Measurements from ENCODE around the gene USP22. TPM values are rescaled to one million over a fixed set of nuclear protein-coding genes. Genes with fewer than 3 reads are reported as not detected.
A peak's percentile ranks its signal among the peaks of the same experiment; 100 is the strongest.

Gene USP22
- total RNA-seq (100 to 1,000 TPM in 1 of 6 donors, 10 to 100 TPM in 5; 65.6 to 102 (median 78.0) TPM), polyA plus RNA-seq (10 to 100 TPM; 22.7 to 35.5 TPM)

DNA sequence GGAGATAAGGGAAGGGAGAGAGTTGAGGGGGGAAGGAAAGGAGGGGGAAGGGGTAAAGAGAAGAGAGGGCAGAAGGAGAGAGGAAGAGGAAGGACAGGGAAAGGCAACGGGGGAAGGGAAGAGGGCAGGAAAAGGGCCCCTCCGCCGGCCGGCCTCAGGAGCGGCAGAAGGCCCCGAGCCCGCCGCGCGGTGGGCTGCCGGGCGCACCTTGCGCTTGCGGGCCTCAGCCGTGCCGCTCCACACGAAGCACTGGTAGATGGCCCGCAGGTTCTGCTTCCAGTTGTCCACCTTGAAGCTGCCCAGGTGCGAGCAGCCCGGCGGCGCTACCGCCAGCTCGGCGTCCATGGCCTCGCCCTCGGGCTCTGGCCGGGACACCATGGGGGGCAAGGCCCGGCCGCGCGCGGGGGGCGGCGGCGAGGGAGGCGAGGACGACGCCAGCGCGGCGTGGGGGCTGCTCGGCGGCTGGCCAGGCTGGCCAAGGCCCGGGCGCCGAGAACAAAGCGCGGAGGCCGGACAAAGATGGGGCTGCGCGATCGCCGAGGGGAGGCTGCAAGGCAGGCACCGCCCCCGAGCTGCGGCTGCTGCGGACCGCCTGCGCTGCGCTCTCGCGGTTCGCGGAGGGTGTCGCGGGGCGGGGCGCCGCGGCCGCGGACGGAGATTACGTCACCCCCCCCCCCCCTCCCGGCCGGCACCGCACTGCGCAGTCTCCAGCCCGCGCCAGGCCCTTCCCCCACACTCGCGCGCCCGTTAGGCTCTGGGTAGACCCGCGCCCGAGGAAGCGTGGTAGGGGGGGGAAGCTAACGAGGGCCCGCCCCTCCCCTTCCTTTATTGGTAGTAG, at the start of gene USP22:
Gene USP22, minus strand, starts transcription at position 554 of the 838 bp plus-strand sequence. Its CDS starts 176 bp downstream, at position 378.
- H3K36me3 ChIP-seq = no peaks in the 10 kb centered on the region
- TF ChIP-seq, protein P1, sequence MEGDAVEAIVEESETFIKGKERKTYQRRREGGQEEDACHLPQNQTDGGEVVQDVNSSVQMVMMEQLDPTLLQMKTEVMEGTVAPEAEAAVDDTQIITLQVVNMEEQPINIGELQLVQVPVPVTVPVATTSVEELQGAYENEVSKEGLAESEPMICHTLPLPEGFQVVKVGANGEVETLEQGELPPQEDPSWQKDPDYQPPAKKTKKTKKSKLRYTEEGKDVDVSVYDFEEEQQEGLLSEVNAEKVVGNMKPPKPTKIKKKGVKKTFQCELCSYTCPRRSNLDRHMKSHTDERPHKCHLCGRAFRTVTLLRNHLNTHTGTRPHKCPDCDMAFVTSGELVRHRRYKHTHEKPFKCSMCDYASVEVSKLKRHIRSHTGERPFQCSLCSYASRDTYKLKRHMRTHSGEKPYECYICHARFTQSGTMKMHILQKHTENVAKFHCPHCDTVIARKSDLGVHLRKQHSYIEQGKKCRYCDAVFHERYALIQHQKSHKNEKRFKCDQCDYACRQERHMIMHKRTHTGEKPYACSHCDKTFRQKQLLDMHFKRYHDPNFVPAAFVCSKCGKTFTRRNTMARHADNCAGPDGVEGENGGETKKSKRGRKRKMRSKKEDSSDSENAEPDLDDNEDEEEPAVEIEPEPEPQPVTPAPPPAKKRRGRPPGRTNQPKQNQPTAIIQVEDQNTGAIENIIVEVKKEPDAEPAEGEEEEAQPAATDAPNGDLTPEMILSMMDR (IDR thresholded peaks at IDR 0.05) = no peak
- H3K27me3 ChIP-seq = no peaks in the 10 kb centered on the region
- WGBS, 2 donors = 0 to 1% methylated on average over 35 to 87 of the region's 91 CpGs
- DNase-seq = peak in 1 of 6 donors; percentile 95
- no peak for FAIRE-seq
- no peaks in the 10 kb centered on the region for H3K9me3 ChIP-seq
- intact Hi-C loops (cut with DNase I) = no loop called here
- peak within 1 kb of the TSS; percentile 92 to 100 (median 99) for H3K27ac ChIP-seq
- peak within 1 kb of the TSS; percentile 89 to 100 (median 94) for H3K4me3 ChIP-seq
- peaks cover 0 to 24% (median 16%) of the 10 kb centered on the region in 3 donors for H3K4me1 ChIP-seq
- peak; percentile 57 to 77 (median 67) for ATAC-seq

DNA sequence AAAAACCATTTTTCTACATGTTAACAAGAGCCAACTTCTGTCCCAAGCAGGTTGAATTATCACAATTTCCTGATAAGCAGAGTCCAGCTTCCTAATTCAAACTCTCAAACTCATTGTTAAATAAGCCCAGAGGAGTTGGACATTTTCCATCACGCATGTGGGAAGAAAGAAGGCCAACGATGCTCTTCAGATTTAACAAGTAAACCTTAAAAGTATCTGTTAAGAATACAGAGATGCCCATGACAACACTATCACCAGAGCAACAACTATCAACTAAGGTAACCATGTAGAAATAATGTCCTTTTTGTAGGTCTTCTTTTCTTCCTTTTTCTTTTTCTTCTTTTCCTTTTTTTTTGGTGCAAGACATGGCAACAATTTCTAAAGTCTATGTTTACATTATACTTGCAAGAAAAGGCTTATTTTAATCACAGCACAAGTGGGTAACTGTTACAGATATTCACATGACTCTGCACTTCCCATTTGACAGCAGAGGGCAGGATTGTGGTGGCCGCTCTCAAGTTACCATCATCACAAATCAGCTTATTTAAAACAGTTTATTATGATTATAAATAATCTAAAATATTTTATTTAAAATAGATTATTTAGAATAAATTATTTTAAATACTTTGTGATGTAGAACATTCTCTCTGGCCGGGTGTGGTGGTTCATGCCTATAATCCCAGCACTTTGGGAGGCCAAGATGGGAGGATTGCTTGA, 48.2 kb upstream of the USP22 start:
- no peaks in the 10 kb centered on the region for H3K9me3 ChIP-seq
- 66 to 73% methylated on average over 4 of the region's 4 CpGs for WGBS, 2 donors
- FAIRE-seq = no peak
- intact Hi-C loops (cut with DNase I) = loop anchor here in 1 of 3 donors (10.0 kb wide), 1 partner anchor 64 kb away; no protein-coding TSS in a partner anchor
- DNase-seq = no peak
- H3K4me1 ChIP-seq = no peaks in the 10 kb centered on the region
- no peak overlapping the region for H3K27ac ChIP-seq
- no peak overlapping the region for H3K4me3 ChIP-seq
- H3K36me3 ChIP-seq = no peaks in the 10 kb centered on the region
- H3K27me3 ChIP-seq = no peaks in the 10 kb centered on the region
- TF ChIP-seq, protein P1 (IDR thresholded peaks at IDR 0.05) = no peak
- no peak for ATAC-seq

DNA sequence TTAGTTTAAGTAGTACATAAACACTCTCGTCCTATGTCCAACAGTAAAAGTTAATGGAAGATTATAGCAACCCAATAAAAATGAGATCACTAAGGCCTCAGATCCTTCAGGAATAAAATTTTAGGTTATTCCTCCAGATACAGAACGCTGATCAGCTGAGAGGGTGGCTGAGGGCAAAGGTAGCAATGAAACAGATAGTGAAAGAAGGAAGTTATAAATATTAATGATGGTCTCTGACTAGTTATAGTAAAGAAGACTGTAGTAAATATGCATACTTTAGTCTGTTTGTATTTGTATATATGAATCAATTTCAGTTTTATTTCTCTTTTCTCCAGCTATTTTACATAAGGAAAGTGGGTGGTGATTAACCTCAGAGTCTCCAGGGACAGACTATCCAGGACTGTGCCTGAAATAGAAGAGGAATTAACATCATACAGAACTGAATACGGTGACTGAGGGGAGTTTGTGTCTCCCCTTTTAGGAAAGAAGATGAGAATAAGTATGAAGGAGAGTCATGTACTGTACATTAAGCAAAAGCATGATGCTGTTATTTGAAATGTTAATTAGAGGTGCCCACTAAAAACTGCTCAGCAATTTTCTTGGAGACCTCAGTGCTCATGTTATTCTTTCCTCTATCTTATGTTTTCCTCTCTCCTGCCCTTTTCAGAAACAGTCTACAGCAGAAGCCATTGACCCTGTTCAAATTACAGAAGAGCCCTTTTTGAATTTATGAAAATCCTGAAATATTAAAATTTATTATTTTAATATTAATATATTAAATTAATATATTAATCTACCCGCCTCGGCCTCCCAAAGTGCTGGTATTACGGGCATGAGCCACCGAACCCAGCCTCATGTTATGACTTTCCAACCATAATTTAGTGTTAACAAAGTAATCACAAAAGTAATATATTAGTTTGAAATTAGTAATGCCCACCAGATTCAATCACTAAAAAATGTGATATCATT, 47.4 kb upstream of the USP22 start:
- 77 to 81% methylated on average over 7 of the region's 7 CpGs for WGBS, 2 donors
- H3K36me3 ChIP-seq = no peaks in the 10 kb centered on the region
- H3K4me3 ChIP-seq = no peak overlapping the region
- intact Hi-C loops (cut with DNase I) = loop anchor here in 1 of 3 donors (10.0 kb wide), 1 partner anchor 65 kb away; no protein-coding TSS in a partner anchor
- FAIRE-seq = no peak
- H3K9me3 ChIP-seq = no peaks in the 10 kb centered on the region
- H3K27me3 ChIP-seq = no peaks in the 10 kb centered on the region
- no peak for ATAC-seq
- no peaks in the 10 kb centered on the region for H3K4me1 ChIP-seq
- no peak overlapping the region for H3K27ac ChIP-seq
- DNase-seq = no peak
- TF ChIP-seq, protein P1 (IDR thresholded peaks at IDR 0.05) = no peak

DNA sequence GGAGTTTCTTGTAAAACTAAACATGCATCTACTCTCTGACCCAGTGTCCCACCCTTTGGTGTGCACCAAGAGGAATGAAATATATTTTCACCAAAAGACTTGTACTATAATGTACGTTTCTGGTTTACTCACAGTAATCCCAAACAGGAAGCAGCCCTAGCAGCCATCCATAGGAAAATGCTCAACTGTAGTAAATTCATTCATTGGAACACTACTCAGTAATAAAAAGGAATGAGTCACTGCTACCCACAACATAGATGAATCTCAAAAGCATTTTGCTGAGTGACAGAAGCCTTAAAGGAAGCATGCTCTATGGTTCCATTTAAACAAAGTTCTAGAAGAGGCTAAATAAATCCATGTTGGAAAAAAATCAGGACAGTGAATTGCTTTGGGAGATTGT, 46.3 kb upstream of the USP22 start:
- no peak for FAIRE-seq
- intact Hi-C loops (cut with DNase I) = no loop called here
- Histone ChIP-seq H3K9me3 (no peaks in the 10 kb centered on the region), H3K36me3 (no peaks in the 10 kb centered on the region), H3K27me3 (no peaks in the 10 kb centered on the region), H3K4me1 (no peaks in the 10 kb centered on the region), H3K4me3 (no peak overlapping the region), H3K27ac (no peak overlapping the region)
- WGBS, 2 donors = 70 to 93% methylated on average over 1 of the region's 1 CpG
- TF ChIP-seq, protein P1 (IDR thresholded peaks at IDR 0.05) = no peak
- ATAC-seq = no peak
- no peak for DNase-seq

Data from pancreas (tissue), 10 donors.